HepG2 (cell line): Measurements from ENCODE around the gene ZBTB34. TPM values are rescaled to one million over a fixed set of nuclear protein-coding genes. Genes with fewer than 3 reads are reported as not detected.

ENCODE experiments used
- ATAC-seq: fragments of 200-7000 bp; cut with Tn5 transposase; 3 replicates; pipeline ENCODE4 v1.9.1; 2020; ENCODE audit warnings: mild to moderate bottlenecking, moderate library complexity
- BruUV-seq: library from RNA; stranded (reverse); fragments of 400-500 nt; replicated peaks from 2 replicates; lab custom pipeline; 2021; lab: Mats Ljungman, UMichigan
- CTCF ChIA-PET: fragments of 300-600 bp; formaldehyde crosslinking; extraction: SDS; loops from one replicate; lab custom pipeline; 2021; ENCODE audit warnings: low total read pairs, inconsistent platforms, low intra/inter-chr PET ratio; lab: Yijun Ruan, JAX
- POLR2A ChIA-PET: fragments of 350-600 bp; sonication (Branson Sonifier 250); formaldehyde crosslinking; loops from one replicate; lab custom pipeline; 2020; ENCODE audit warnings: antibody characterized with exemption, inconsistent platforms; lab: Yijun Ruan, JAX
- DNase-seq: peaks from one replicate; pipeline ENCODE4 v3.0.0-alpha.2; 2015; ENCODE audit warnings: low spot score
- FAIRE-seq: peaks from 3 replicates; lab custom pipeline; 2011; peaks lifted over from hg19 to GRCh38; lab: Jason Lieb, UNC
- H2AFZ ChIP-seq: one replicate; pipeline ENCODE4 v1.6.1; 2011; ENCODE audit warnings: low read length, inconsistent platforms
- H3K27ac ChIP-seq: fragments of 300-600 bp; 3 replicates; pipeline ENCODE4 v1.8.0; 2011; ENCODE audit warnings: mixed run types, mild to moderate bottlenecking, mixed read lengths, low read length, inconsistent platforms; ENCODE audit not compliant: insufficient read depth; ENCODE audit errors: extremely low read length
- H3K27me3 ChIP-seq, 2 experiments: fragments of 200-600 bp in 1 of 2; 2 replicates in 1 of 2; 3 replicates in 1 of 2; pipeline versions ENCODE4 v1.6.0 to v1.8.0; 2011; ENCODE audit warnings: low read length in 2 of 2, mild to moderate bottlenecking in 2 of 2, moderate library complexity in 2 of 2, inconsistent platforms in 1 of 2; ENCODE audit not compliant: insufficient read depth in 2 of 2, control insufficient read depth in 1 of 2
- H3K36me3 ChIP-seq, 2 experiments: fragments of 200-600 bp in 1 of 2; replicated peaks in 1 of 2; 2 replicates in 1 of 2; 3 replicates in 1 of 2; pipeline versions ENCODE4 v1.5.1 to v1.8.0; 2011; ENCODE audit warnings: low read length in 2 of 2, inconsistent platforms in 1 of 2; ENCODE audit not compliant: insufficient read depth in 2 of 2, control insufficient read depth in 1 of 2
- H3K4me1 ChIP-seq: 2 replicates; pipeline ENCODE4 v1.5.1; 2012; ENCODE audit warnings: low read length, inconsistent platforms; ENCODE audit not compliant: insufficient read depth
- H3K4me2 ChIP-seq: 2 replicates; pipeline ENCODE4 v1.6.0; 2011; ENCODE audit warnings: low read depth, low read length, inconsistent platforms
- H3K4me3 ChIP-seq, 3 experiments: fragments of 200-600 bp in 1 of 3; sonication (generic), shearing (Covaris generic) in 1 of 3; replicated peaks in 1 of 3; 2 replicates each; pipeline ENCODE4 v1.5.1; 2011 to 2016; ENCODE audit warnings: low read length in 3 of 3, inconsistent platforms in 2 of 3, low read depth in 2 of 3, mild to moderate bottlenecking in 2 of 3, control low read depth in 1 of 3, mixed read lengths in 1 of 3; ENCODE audit not compliant: insufficient read depth in 1 of 3
- H3K79me2 ChIP-seq: one replicate; pipeline ENCODE4 v1.6.1; 2011; ENCODE audit warnings: low read length, inconsistent platforms; ENCODE audit not compliant: insufficient read depth
- H3K9ac ChIP-seq: 2 replicates; pipeline ENCODE4 v1.6.0; 2011; ENCODE audit warnings: mild to moderate bottlenecking, low read depth, low read length, inconsistent platforms; ENCODE audit not compliant: insufficient read depth
- H3K9me3 ChIP-seq: 2 replicates; pipeline ENCODE4 v1.5.1; 2012; ENCODE audit warnings: mild to moderate bottlenecking, low read length
- H4K20me1 ChIP-seq: 2 replicates; pipeline ENCODE4 v1.6.0; 2011; ENCODE audit warnings: inconsistent platforms, mild to moderate bottlenecking, low read length, moderate library complexity; ENCODE audit not compliant: insufficient read depth
- ARID4A ChIP-seq: sonication (generic); formaldehyde crosslinking; IDR thresholded peaks from 2 replicates; pipeline ENCODE4 v1.5.0; 2020; ENCODE audit warnings: mild to moderate bottlenecking, missing genetic modification reagents, borderline replicate concordance
- ATF4 ChIP-seq, 2 experiments: fragments of 450-650 bp in 1 of 2; sonication (generic) in 1 of 2; formaldehyde crosslinking; IDR thresholded peaks; 2 replicates each; pipeline versions ENCODE4 v1.5.0 to v1.8.0; 2020 to 2022; ENCODE audit warnings: mild to moderate bottlenecking in 1 of 2, missing genetic modification reagents in 1 of 2
- CEBPG ChIP-seq: IDR thresholded peaks from 2 replicates; pipeline ENCODE4 v1.6.1; 2016
- RFXANK ChIP-seq: IDR thresholded peaks from 2 replicates; pipeline ENCODE4 v1.6.1; 2016
- ZBTB42 ChIP-seq: sonication (generic); formaldehyde crosslinking; IDR thresholded peaks from 2 replicates; pipeline ENCODE4 v1.5.0; 2020; ENCODE audit warnings: mild to moderate bottlenecking, missing genetic modification reagents
- ZNF281 ChIP-seq: sonication (generic); formaldehyde crosslinking; IDR thresholded peaks from 2 replicates; pipeline ENCODE4 v1.4.0; 2020; ENCODE audit warnings: missing genetic modification reagents, borderline replicate concordance
- WGBS: methylation state at CpG from one replicate; pipeline ENCODE4 v1.1.6; 2017; ENCODE audit warnings: low lambda C conversion rate; 5-methylcytosine and 5-hydroxymethylcytosine counted together
- in situ Hi-C: cut with HindIII; loops from 2 replicates; pipeline ENCODE4 v1.10.0; 2017; ENCODE audit warnings: low pct_unique_long_range_greater_than_20kb; ENCODE audit not compliant: extremely low pct_ligation_motif_present
- intact Hi-C: fragments of 100-400 bp; cut with micrococcal nuclease; formaldehyde crosslinking; loops from one replicate; pipeline ENCODE4 v1.10.0; 2022; ENCODE audit not compliant: unreplicated experiment
- polyA plus RNA-seq, 8 experiments: library from polyadenylated mRNA; depleted of rRNA in 3 of 8; stranded (reverse) in 7 of 8; unstranded in 1 of 8; fragments of >200 nt; fragmentation: Illumina TruSeq in 4 of 8; extraction: Trizol in 4 of 8; gene quantifications; 2 replicates each; pipeline versions ENCODE4 v1.2.1 to v1.2.3, GENCODE V29; 2011 to 2016; ENCODE audit warnings: low read depth in 4 of 8, missing spikeins in 1 of 8, mixed read lengths in 1 of 8; ENCODE audit not compliant: insufficient read depth in 1 of 8
- total RNA-seq, 5 experiments: library from RNA; depleted of rRNA; stranded (reverse); fragments of >200 nt; fragmentation: Illumina TruSeq; extraction: Trizol; gene quantifications; 2 replicates each; pipeline ENCODE4 v1.2.3, GENCODE V29; 2016; ENCODE audit warnings: low read depth in 1 of 5

Gene ZBTB34
- total and polyA plus RNA-seq, 2 of the 13 experiments (the other 11 are each of a cell fraction or from before 2014, with no cell fraction given), result 5.9 to 8.7 TPM

- Histone ChIP-seq H4K20me1 (0 out of 2 replicates have a peak, but pooled peaks cover 8% of the 10 kb centered on the region), H3K9ac (peak overlapping the region; percentile 78), H3K4me1 (peaks cover 31% of the 10 kb centered on the region), H3K27me3 (no peaks in the 10 kb centered on the region; a peak in 2 of 5 replicates), H3K4me2 (peak overlapping the region; percentile 86), H3K36me3 (peaks cover 7 to 24% of the 10 kb centered on the region in 2 experiments), H3K4me3 (peak overlapping the region; percentile 80 to 93 (median 89)), H3K9me3 (no peaks in the 10 kb centered on the region), H3K79me2 (peaks cover 35% of the 10 kb centered on the region), H2AFZ (no peak overlapping the region), H3K27ac (peak overlapping the region; percentile 66)
- ChIA-PET POLR2A (no interaction called here), CTCF (no interaction called here)
- intact Hi-C loops, result no loop called here
- DNase-seq (no peak), ATAC-seq (no peak), FAIRE-seq (no peak)
- no TSS peak for BruUV-seq
- TF ChIP-seq CEBPG (CRISPR knock-in tag) (peak; percentile 51; the same call in 1 of the 2 replicates), ZNF281 (CRISPR knock-in tag) (peak; percentile 83), ARID4A (0 out of 2 replicates have a peak, but pooled peaks have one; percentile 1), ATF4 (CRISPR knock-in tag; IDR thresholded peaks at IDR 0.05) (0 out of 4 replicates have a peak, but pooled peaks of 1 of the 2 experiments have one; percentile 27), ZBTB42 (peak; percentile 71; the same call in 1 of the 2 replicates), RFXANK (no peak)
- 1% methylated on average over 3 of the region's 3 CpGs for whole genome bisulfite sequencing
- in situ Hi-C loops, result no loop called here
These were observed 1.3 kb downstream of the ZBTB34 start for GRCh38 chr9:126861707-126862103.
